KOPT-K1 (cell line): ENCODE results near the gene DTNB.
A peak's percentile ranks its signal among the peaks of the same experiment; 100 is the strongest.
"Not testable (repeated sequence)": the region's sequence is repeated elsewhere in the genome, so short reads cannot be mapped to it uniquely, and the experiment has no call there.

Experiments used
- H3K27ac ChIP-seq: fragments of 200-600 bp; sonication (generic); 2 replicates; pipeline ENCODE4 v1.5.1; 2016; ENCODE audit warnings: antibody characterized with exemption, mild to moderate bottlenecking, low read depth, low read length; ENCODE audit not compliant: poor library complexity, severe bottlenecking
- H3K36me3 ChIP-seq: fragments of 200-600 bp; sonication (generic); 2 replicates; pipeline ENCODE4 v1.5.1; 2017; ENCODE audit warnings: antibody characterized with exemption, mild to moderate bottlenecking, low read length, moderate library complexity; ENCODE audit not compliant: insufficient read depth
- H3K9me3 ChIP-seq: fragments of 200-600 bp; sonication (generic); 2 replicates; pipeline ENCODE4 v1.5.1; 2017; ENCODE audit warnings: antibody characterized with exemption, low read length, mild to moderate bottlenecking; ENCODE audit not compliant: insufficient read depth, poor library complexity, severe bottlenecking

DTNB gene

DNA sequence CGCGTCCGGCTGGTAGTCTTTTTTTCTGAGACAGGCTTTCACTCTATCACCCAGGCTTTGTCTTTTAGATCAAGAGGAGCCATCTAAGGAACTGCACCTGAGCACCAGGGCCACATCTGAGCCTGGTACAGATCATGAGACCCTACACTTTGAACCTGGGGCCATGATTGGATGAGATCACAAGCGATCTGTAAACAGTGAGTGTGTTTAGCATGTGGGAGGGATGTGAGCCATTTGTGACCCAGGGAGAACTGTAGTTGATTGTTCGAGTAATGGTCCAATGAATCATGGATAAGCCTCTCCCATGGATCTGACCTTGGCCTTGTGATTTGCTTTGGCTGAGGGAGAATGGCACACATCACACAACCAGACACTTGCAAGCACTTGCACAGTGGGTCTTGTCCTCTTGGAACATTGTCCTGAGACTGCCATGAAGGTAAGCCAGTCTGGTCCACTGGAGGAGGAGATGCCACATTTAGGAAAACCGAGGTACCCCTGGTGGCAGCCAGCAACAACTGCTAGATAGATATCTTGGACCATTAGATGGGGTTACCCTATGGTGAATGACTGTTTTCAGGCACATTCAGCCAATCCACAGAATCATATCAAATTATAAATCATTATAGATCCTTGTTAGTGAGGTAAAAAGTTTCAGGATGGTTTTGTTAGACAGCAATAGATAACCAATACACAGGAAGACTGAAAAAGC lies 19.5 kb upstream of the DTNB start:
- Histone ChIP-seq H3K9me3 (no peaks in the 10 kb centered on the region), H3K36me3 (no peaks in the 10 kb centered on the region), H3K27ac (no peak overlapping the region)

DNA sequence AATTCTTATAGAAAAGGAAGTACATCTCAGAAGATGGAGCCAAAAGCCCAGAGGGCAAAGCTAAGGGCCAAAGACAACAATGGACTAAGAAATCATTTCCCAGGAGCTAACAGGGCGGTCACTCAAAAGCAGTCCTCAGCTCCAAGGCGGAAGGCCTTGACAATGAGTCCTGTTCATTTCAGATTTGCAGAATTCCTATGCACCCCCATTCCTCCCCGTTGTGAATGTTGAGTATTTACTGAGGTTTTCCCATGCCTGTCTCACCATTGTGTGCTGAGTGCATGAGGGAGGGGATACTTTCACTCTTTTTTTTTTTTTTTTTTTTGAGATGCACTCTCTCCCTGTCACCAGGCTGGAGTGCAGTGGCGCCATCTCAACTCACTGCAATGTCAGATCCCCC lies 18.8 kb upstream of the DTNB start:
- no peak overlapping the region for H3K27ac ChIP-seq
- H3K9me3 ChIP-seq, result no peaks in the 10 kb centered on the region
- H3K36me3 ChIP-seq, result no peaks in the 10 kb centered on the region

DNA sequence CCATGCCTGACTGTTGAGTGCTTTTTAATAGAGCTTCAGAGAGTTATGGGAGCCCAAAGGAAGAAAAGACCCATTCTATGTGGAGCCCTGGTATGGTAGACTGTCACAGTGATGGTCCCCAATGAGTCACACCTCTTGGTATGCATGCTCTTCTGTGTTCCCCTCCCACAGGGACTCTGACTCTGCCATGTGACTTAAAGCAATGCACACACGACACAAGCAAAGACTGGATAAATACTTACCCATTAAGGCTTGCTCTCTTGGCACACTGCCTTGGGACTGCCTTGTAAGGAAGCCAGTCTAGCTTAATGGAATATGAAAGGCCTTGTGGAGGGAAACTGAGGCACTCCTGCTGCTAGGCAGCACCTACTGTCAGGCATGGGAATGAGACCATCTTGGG lies 16.7 kb upstream of the DTNB start:
- no peaks in the 10 kb centered on the region for H3K36me3 ChIP-seq
- no peaks in the 10 kb centered on the region for H3K9me3 ChIP-seq
- H3K27ac ChIP-seq, result no peak overlapping the region

DNA sequence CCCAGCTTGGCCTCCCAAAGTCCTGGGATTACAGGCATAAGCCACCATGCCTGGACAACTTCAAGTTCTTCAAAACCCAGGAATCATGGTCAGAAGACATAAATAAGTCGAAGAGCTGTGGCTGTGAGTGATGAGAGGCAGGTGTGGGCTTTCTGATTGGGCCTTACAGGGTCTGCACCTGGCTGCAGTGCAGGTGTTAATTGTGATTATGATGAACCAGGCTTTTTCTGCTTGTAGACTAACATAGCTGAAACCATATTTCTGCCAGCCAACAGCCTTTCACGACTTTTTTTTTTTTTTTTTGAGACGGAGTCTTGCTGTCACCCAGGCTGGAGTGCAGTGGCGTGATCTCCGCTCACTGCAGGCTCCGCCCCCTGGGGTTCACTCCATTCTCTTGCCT lies 14.9 kb upstream of the DTNB start:
- H3K27ac ChIP-seq, result no peak overlapping the region
- no peaks in the 10 kb centered on the region for H3K9me3 ChIP-seq
- no peaks in the 10 kb centered on the region for H3K36me3 ChIP-seq

DNA sequence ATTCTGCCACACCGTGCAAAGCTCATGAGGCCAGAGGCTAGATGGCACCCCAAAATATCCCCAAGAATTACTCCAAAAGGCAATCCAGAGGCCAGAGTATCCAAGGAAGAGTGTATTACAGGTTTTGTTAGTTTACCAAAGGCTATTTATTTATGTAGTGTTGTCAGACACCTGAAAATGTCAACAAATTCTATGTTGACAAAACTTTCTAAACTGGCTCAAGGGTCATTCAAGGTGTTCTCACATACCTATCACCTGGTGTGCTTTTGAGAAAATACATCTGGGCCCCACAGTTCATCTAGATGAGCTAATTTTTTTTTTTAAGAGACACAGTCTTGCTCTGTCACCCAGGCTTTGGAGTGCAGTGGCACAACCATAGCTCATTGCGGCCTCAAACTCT lies 12.4 kb upstream of the DTNB start:
- Histone ChIP-seq H3K9me3 (no peaks in the 10 kb centered on the region), H3K27ac (no peak overlapping the region), H3K36me3 (no peaks in the 10 kb centered on the region)

DNA sequence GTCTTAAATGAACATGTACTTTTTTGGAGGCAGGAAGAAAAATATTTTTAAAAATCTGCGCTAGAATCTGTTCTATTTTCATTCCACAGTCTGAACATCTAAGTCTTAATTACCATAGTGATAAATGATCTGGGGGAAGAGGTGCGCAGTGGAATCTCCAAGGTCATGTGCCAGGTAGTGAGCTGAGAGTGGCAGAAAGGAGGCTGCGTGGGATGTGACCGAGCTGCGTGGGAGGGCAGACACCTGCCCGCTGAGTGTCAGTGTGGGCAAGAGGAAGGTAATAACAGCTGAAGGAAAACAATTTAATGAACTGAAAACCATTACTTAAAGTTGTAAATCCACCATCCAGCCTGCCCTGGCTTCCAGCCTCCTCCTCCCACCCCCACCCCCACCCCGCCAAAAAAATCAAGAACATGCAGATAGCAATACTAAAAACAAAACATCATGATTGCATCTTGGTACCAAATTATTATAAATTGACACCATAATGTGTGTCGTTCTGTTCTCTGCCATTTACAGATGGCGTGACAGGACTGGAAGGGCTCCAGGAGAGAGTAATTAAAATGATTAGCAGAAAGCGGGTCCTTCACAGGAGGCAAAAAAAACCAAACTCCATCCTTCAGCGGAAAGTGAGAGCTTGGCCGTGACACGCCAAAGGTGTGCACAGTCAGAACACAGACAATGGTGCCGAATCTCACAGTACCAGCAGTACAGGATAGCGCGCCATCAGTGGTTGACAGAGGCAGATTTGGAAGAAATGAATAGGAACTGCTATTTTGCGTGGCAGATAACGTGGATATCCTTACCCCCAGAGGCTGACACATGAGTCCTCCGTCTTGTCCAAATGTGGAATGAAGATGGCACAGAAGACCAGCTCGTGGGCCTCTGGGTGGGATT lies 11.4 kb upstream of the DTNB start:
- Histone ChIP-seq H3K36me3 (no peaks in the 10 kb centered on the region), H3K9me3 (no peaks in the 10 kb centered on the region), H3K27ac (no peak overlapping the region)

DNA sequence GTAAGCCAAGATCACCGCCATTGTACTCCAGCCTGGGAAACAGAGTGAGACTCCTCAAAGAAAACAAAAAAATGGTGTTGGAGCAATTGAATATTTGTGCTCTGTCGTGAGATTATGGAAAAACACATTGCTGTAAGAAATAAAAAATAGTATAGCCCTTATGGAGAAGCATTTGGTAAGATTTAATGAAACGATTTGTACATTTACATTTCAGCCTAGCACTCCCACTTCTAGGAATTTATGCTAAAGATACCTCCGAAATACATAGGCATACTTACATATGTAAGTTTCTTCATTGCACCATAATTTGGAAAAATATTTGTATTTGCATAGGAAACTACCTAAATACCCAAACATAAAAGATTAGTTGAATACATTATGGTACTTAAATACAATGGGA lies 8.7 kb upstream of the DTNB start:
- no peaks in the 10 kb centered on the region for H3K36me3 ChIP-seq
- no peak overlapping the region for H3K27ac ChIP-seq
- H3K9me3 ChIP-seq, result no peaks in the 10 kb centered on the region

DNA sequence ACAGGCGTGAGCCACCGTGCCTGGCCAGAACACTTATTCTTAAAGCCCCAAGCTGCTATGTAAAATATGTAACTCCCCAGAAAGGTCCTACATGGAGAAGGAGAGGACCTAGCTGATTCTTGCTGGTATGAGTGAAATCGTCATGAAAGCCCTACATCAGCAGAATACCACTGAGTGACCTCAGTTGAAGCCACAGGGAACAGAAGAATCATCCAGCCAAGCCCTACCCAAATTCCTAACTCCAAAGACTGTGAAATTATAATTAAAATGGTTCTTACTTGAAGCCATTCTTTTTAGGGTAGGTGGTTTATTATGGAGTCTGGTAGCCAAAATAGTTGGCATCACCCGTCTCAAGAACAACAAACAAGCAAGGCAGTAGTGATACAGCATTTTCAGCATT lies 4.5 kb upstream of the DTNB start:
- H3K36me3 ChIP-seq, result no peaks in the 10 kb centered on the region
- no peaks in the 10 kb centered on the region for H3K9me3 ChIP-seq
- H3K27ac ChIP-seq, result no peak overlapping the region

DNA sequence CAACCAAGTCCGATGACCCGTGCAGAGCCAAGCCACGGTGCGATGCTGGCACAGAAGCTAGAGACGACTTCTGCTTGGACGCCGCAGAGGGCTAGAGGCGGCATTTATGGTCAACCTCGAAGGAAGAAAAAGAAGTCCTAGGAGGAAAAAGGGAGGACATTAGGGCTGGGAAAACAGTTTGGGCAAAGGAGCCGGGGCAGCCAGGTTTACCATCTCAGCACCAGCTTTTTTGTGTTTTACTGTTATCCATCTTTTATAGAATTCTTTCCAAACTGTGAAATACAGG lies 643 bp upstream of the DTNB start:
- Histone ChIP-seq H3K36me3 (no peaks in the 10 kb centered on the region), H3K9me3 (no peaks in the 10 kb centered on the region), H3K27ac (peak overlapping the region; percentile 49)

DNA sequence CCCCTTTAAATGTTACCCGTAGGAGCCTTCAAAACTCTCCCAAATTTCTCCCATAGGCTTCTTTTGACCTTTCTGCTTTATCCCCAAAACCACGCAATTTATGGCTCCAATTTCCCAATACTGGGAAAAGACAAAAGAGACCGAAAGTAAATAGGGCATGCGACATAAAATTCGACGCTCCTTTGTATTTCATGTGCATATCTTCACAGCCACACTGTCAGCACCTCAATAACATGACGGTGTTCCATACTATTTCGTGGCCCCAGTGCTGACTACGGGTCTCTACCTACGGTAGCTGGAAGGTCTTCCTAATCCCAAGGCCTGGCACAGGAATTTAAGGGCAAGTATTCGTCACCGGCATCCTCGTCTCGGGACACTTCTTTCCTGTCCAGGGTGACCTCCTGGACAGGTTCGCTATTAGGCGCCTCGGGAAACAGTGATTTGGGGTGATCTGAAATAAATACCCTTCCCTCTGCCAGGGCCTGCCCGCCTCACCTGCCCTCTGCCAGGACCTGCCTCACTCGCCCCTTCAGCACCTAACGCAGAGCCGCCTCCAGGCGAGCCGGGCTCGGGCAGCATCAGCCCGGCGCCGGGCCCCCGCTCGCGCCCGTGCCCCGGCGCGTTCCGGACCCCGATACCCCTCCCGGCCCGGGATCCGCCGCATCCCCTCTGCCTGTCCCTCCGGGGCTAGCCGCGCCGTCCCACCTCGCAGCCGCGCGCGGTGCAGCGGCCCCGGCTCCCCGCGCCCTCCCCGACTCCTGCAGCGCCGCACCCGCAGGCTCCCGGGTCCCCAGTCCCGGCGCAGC lies 680 bp downstream of the DTNB start:
- H3K36me3 ChIP-seq, result no peaks in the 10 kb centered on the region
- peak overlapping the region; percentile 76 for H3K27ac ChIP-seq
- H3K9me3 ChIP-seq, result no peaks in the 10 kb centered on the region

DNA sequence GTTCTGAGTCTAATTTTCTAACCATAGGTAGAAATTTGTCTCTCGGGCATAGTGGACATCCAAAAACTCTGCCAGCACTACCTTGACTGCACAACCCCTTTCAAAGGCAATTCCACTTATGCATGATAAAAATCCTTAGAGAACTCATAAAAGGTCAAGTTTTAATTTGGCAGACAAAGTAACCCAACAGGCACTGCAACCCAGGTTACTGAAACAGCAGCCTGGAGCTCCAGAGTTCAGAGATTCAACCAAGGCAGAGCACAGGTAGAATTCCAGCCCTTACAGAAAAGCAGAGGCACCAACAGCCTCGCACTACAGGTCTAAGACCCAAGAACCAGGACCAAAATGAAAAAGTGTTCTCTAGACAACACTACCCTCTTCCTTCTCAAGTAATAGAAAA lies 1.8 kb downstream of the DTNB start:
- no peak overlapping the region for H3K27ac ChIP-seq

DNA sequence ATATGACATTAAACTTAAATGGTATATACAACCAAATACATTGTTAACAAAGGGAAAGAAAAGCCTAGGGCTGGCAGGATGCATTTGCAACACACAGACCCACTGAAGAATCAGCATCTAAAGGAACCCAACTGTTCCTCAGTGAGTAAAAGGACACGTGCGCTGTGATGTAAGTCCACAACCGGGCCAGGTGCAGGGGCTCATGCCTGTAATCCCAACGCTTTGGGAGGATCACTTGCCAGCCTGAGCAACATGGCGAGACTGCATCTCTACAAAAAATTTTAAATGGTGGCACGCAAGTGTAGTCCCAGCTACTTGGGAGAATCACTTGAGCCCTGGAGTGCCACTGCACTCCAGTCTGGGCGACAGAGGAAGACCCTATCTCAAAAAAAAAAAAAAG lies 3.9 kb downstream of the DTNB start:
- no peak overlapping the region for H3K27ac ChIP-seq
- H3K36me3 ChIP-seq, result no peaks in the 10 kb centered on the region
- no peaks in the 10 kb centered on the region for H3K9me3 ChIP-seq

More for the DNA sequence above, 1.8 kb downstream of the DTNB start:
- H3K36me3 ChIP-seq, result no peaks in the 10 kb centered on the region
- no peaks in the 10 kb centered on the region for H3K9me3 ChIP-seq

DNA sequence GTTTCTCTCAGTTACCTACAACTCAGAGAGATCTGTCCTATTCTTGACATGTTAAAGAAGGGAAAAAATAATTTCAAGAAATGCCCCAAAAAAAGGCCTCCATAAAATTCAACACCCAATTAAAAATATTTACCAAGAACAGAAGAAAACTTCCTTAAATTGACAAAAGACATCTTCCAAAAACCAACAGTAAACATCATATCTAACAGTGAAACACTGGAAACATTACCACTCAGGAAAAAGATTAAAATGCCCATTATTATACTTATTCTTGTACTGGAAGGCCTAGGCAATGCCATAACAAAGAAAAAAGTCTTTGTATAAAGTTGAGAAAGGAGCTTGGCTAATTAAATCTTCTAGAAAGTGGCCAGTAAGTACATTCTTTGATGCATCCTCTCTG lies 7.2 kb downstream of the DTNB start:
- H3K36me3 ChIP-seq, result no peaks in the 10 kb centered on the region
- no peaks in the 10 kb centered on the region for H3K9me3 ChIP-seq

DNA sequence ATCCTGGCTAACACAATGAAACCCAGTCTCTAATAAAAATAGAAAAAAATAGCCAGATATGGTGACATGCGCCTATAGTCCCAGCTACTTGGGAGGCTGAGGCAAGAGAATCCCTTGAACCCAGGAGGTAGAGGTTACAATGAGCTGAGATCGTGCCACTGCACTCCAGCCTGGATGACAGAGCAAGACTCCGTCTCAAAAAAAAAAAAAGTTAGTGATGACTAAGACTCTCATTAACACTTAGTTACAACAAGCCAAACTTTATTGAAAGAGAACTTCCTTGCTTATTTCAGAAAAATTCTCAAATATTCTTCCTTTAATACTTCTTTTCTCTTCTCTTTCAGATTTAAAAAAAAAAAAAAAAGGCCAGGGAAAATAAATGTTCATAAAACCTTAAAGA lies 7.9 kb downstream of the DTNB start:
- H3K27ac ChIP-seq, H3K36me3 ChIP-seq, H3K9me3 ChIP-seq: not testable (repeated sequence)

More for the DNA sequence above, 7.2 kb downstream of the DTNB start:
- H3K27ac ChIP-seq, result no peak overlapping the region

DNA sequence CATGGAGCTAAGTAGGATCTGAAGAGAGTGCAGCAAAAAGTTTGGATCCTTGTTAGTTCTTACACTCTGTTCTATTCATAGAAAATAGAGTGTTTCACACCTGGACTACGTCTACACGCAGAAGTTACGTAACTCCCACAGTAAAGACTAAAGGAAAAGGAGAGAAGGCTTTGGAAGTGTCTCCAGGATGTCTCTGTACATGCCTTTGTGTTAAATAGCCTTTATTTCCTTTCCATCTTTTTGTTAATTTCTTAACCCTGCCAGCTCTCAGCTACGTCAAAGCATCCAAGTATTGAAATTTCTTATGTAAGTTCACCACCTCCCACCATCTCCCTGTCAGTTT lies 8.4 kb downstream of the DTNB start:
- Histone ChIP-seq H3K36me3 (no peaks in the 10 kb centered on the region), H3K27ac (no peak overlapping the region), H3K9me3 (no peaks in the 10 kb centered on the region)
